Hepatocyte (in vitro differentiated cells): ENCODE data around the gene DCC. TPM values are rescaled to one million over a fixed set of nuclear protein-coding genes. Genes with fewer than 3 reads are reported as not detected.

Experiments used
- DNase-seq: peaks from one replicate; pipeline ENCODE4 v3.0.0-alpha.2; 2016; ENCODE audit warnings: low spot score
- H2AFZ ChIP-seq: fragments of 200-600 bp; sonication (generic); 2 replicates; pipeline ENCODE4 v1.6.0; 2016; ENCODE audit warnings: antibody characterized with exemption, mild to moderate bottlenecking
- H3K27ac ChIP-seq: fragments of 200-600 bp; sonication (generic); 2 replicates; pipeline ENCODE4 v1.5.1; 2016; ENCODE audit warnings: mild to moderate bottlenecking
- H3K27me3 ChIP-seq: fragments of 200-600 bp; sonication (generic); 2 replicates; pipeline ENCODE4 v1.6.1; 2016
- H3K36me3 ChIP-seq: fragments of 200-600 bp; sonication (generic); replicated peaks from 2 replicates; pipeline ENCODE4 v1.5.1; 2016; ENCODE audit warnings: low read depth; ENCODE audit not compliant: insufficient read depth
- H3K4me1 ChIP-seq: fragments of 200-600 bp; sonication (generic); 2 replicates; pipeline ENCODE4 v1.5.1; 2016; ENCODE audit warnings: mild to moderate bottlenecking, moderate library complexity; ENCODE audit not compliant: insufficient read depth
- H3K4me2 ChIP-seq: fragments of 200-600 bp; sonication (generic); 2 replicates; pipeline ENCODE4 v1.6.0; 2016
- H3K4me3 ChIP-seq: fragments of 200-600 bp; sonication (generic); 2 replicates; pipeline ENCODE4 v1.5.1; 2016; ENCODE audit warnings: mild to moderate bottlenecking
- H3K79me2 ChIP-seq: fragments of 200-600 bp; sonication (generic); 2 replicates; pipeline ENCODE4 v1.6.0; 2017; ENCODE audit warnings: mild to moderate bottlenecking
- H3K9me2 ChIP-seq: fragments of 200-600 bp; sonication (generic); replicated peaks from 2 replicates; pipeline ENCODE4 v1.6.0; 2017; ENCODE audit warnings: mild to moderate bottlenecking; ENCODE audit not compliant: insufficient read depth
- H3K9me3 ChIP-seq: fragments of 200-600 bp; sonication (generic); 2 replicates; pipeline ENCODE4 v1.5.1; 2016; ENCODE audit warnings: low read depth, mild to moderate bottlenecking
- H4K20me1 ChIP-seq: fragments of 200-600 bp; sonication (generic); 2 replicates; pipeline ENCODE4 v1.6.0; 2016; ENCODE audit warnings: mild to moderate bottlenecking; ENCODE audit not compliant: insufficient read depth, poor library complexity, severe bottlenecking
- CTCF ChIP-seq: fragments of 200-600 bp; sonication (generic); IDR thresholded peaks from 2 replicates; pipeline ENCODE4 v1.5.1; 2016; ENCODE audit warnings: antibody characterized with exemption, mild to moderate bottlenecking; ENCODE audit not compliant: poor library complexity
- EZH2 ChIP-seq: fragments of 200-600 bp; sonication (generic); IDR thresholded peaks from 2 replicates; pipeline ENCODE4 v1.6.1; 2016; ENCODE audit warnings: antibody characterized with exemption, mild to moderate bottlenecking, borderline replicate concordance
- EZH2phosphoT487 ChIP-seq: fragments of 200-600 bp; sonication (generic); IDR thresholded peaks from one replicate; pipeline ENCODE4 v1.6.1; 2018; ENCODE audit warnings: antibody characterized with exemption, mild to moderate bottlenecking, low read depth, moderate library complexity; ENCODE audit not compliant: unreplicated experiment, severe bottlenecking
- WGBS: methylation state at CpG from one replicate; pipeline ENCODE4 v1.1.6; 2016; ENCODE audit warnings: low lambda C conversion rate; ENCODE audit errors: missing lambda C conversion rate; 5-methylcytosine and 5-hydroxymethylcytosine counted together
- polyA plus RNA-seq: library from polyadenylated mRNA; unstranded; fragments of >200 nt; fragmentation: Nextera tagmentation; extraction: Ambion mirVana; gene quantifications from 2 replicates; pipeline ENCODE4 v1.2.1, GENCODE V29; 2016
- total RNA-seq: library from RNA; depleted of rRNA; stranded (reverse); fragments of >200 nt; gene quantifications from 2 replicates; pipeline ENCODE4 v1.2.3, GENCODE V29; 2014

The DCC gene
- total and polyA plus RNA-seq, 2 experiments from 2014 or later = 1.0 to 3.5 TPM

GRCh38 chr18:52730972-52731619, 391.1 kb downstream of the DCC start:
- Histone ChIP-seq H3K27me3 (no peaks in the 10 kb centered on the region), H4K20me1 (no peaks in the 10 kb centered on the region), H3K36me3 (no peaks in the 10 kb centered on the region), H2AFZ (no peak overlapping the region), H3K9me3 (no peaks in the 10 kb centered on the region), H3K9me2 (no peaks in the 10 kb centered on the region), H3K4me1 (no peaks in the 10 kb centered on the region), H3K4me2 (peak overlapping the region; percentile 31), H3K79me2 (no peaks in the 10 kb centered on the region), H3K27ac (peak overlapping the region; percentile 49), H3K4me3 (no peak overlapping the region)
- peak; percentile 34 for DNase-seq
- WGBS = 77% methylated on average over 3 of the region's 3 CpGs
- TF ChIP-seq EZH2phosphoT487 (no peak), EZH2 (no peak), CTCF (no peak)

DNA sequence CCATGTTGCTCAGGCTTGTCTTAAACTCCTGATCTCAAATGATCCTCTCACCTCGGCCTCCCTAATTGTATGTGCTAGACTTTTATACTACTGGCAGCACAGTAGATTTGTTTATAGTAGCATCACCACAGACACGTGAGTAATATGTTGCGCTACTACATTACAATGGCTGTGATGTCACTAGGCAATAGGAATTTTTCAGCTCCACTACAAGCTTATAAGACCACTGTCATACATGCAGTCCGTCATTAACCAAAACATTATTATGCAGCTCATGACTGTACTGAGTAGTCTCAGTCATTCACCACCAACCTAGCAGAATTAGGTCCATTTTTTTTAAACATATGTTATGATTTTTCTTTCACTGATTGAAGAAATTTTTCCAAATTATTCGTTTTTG, 398.9 kb downstream of the DCC start:
- peaks cover 6% of the 10 kb centered on the region for H3K4me1 ChIP-seq
- TF ChIP-seq EZH2 (no peak), CTCF (no peak), EZH2phosphoT487 (no peak)
- H3K9me2 ChIP-seq = no peaks in the 10 kb centered on the region
- no peaks in the 10 kb centered on the region for H3K9me3 ChIP-seq
- WGBS = 87% methylated on average over 5 of the region's 5 CpGs
- no peaks in the 10 kb centered on the region for H4K20me1 ChIP-seq
- H2AFZ ChIP-seq = no peak overlapping the region
- no peak overlapping the region for H3K27ac ChIP-seq
- no peak overlapping the region for H3K4me2 ChIP-seq
- no peak overlapping the region for H3K4me3 ChIP-seq
- H3K27me3 ChIP-seq = no peaks in the 10 kb centered on the region
- no peaks in the 10 kb centered on the region for H3K79me2 ChIP-seq
- DNase-seq = no peak
- H3K36me3 ChIP-seq = no peaks in the 10 kb centered on the region

GRCh38 chr18:52746986-52747385, 407.0 kb downstream of the DCC start:
- no peak for DNase-seq
- H4K20me1 ChIP-seq = no peaks in the 10 kb centered on the region
- H2AFZ ChIP-seq = no peak overlapping the region
- no peaks in the 10 kb centered on the region for H3K36me3 ChIP-seq
- H3K27me3 ChIP-seq = no peaks in the 10 kb centered on the region
- H3K27ac ChIP-seq = no peak overlapping the region
- no peaks in the 10 kb centered on the region for H3K9me3 ChIP-seq
- TF ChIP-seq EZH2 (no peak), EZH2phosphoT487 (no peak), CTCF (no peak)
- WGBS = 70% methylated on average over 2 of the region's 2 CpGs
- no peaks in the 10 kb centered on the region for H3K79me2 ChIP-seq
- no peak overlapping the region for H3K4me2 ChIP-seq
- H3K4me1 ChIP-seq = peaks cover 6% of the 10 kb centered on the region
- H3K4me3 ChIP-seq = no peak overlapping the region
- no peaks in the 10 kb centered on the region for H3K9me2 ChIP-seq
